SU-DHL-6 (cell line): ENCODE data around the gene KDM7A.

ENCODE experiments used
- CTCF ChIP-seq: fragments of 200-600 bp; sonication (generic); IDR thresholded peaks from one replicate; pipeline ENCODE4 v1.5.1; 2017; ENCODE audit warnings: antibody characterized with exemption, mild to moderate bottlenecking, low read length, moderate library complexity; ENCODE audit not compliant: insufficient read depth, poor library complexity, severe bottlenecking
- EZH2phosphoT487 ChIP-seq: fragments of 200-600 bp; sonication (generic), shearing (Covaris generic); conservative IDR thresholded peaks from 2 replicates; pipeline ENCODE4 v1.6.1; 2018; ENCODE audit warnings: mild to moderate bottlenecking, antibody characterized with exemption, low read length, moderate library complexity, mixed read lengths

GRCh38 chr7:140174217-140174616, 2.6 kb downstream of the KDM7A start:
- no peak for TF ChIP-seq CTCF
- TF ChIP-seq EZH2phosphoT487: no peak
